PFSK-1 (cell line): ENCODE measurements around the gene CACNB3.

Source experiments
- FOXP2 ChIP-seq: optimal IDR thresholded peaks from 2 replicates; pipeline ENCODE3; 2011; ENCODE audit warnings: borderline replicate concordance, control low read depth, inconsistent platforms; ENCODE audit not compliant: insufficient read depth; ENCODE audit errors: extremely low read length, extremely low read depth
- POLR2AphosphoS5 ChIP-seq: IDR thresholded peaks from 2 replicates; pipeline ENCODE4 v1.6.1; 2012; ENCODE audit warnings: low read depth, mild to moderate bottlenecking, control low read depth, low read length, moderate library complexity
- SIN3A ChIP-seq: IDR thresholded peaks from 2 replicates; pipeline ENCODE4 v1.6.1; 2012; ENCODE audit warnings: mild to moderate bottlenecking, low read length, moderate library complexity, borderline replicate concordance; ENCODE audit not compliant: insufficient read depth
- TAF1 ChIP-seq: IDR thresholded peaks from 2 replicates; pipeline ENCODE4 v1.6.1; 2012; ENCODE audit warnings: low read length, control low read depth, borderline replicate concordance; ENCODE audit not compliant: insufficient read depth
- TF ChIP-seq, protein P1 (sequence below), 2 experiments: IDR thresholded peaks; 2 replicates each; pipeline versions ENCODE4 v1.6.1 to v1.8.0; 2011 to 2012; ENCODE audit warnings: low read depth in 2 of 2, low read length in 2 of 2, control low read depth in 1 of 2, inconsistent platforms in 1 of 2, mild to moderate bottlenecking in 1 of 2, moderate library complexity in 1 of 2; ENCODE audit not compliant: insufficient read depth in 1 of 2

Gene CACNB3

DNA sequence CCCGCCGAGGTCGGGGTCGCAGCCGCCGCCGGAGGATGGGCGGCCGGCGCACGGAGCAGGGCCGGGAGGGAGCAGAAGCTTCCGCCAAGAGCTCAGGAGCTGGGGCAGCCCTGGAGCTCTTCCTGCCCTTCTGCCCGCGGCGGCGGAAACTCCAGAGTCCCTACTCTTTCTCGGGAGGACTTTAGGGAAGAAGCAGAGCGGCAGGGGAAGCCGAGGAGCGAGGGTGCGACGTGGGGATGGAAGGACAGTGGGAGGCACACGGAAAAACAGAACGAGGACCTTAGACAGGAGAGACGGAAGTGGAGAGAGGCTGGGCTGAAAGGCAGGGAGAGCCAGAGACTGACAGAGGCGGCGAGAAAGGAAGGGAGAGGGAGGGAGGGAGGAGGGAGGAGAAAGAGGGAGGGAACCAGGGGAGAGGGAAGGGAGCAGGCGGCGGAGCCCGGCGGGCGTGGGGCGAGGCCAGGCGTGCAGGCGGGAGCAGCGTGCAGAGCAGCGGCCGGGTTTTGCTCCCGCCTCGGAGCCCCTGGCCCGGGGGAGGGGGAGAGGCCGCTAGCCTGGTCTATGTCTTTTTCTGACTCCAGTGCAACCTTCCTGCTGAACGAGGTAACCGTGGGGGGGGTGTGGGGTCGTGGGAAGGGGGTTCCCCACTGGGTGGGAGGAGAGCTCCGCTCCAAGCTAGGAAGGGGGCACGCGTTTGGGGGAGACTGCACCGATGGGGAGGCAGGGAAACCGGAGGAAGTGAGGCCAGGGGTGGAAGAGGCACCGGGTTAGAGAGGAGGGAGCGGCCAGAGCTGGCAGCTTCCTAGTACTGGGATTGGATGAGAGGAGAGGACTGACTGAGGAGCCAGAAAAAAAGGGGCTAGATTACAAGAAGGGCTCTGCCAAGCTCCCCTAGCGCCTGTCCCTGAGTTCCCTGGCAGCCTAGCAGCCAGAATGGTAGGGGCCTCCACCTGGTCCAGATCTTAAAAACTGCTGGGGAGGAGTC lies 2.9 kb upstream of the CACNB3 start:
- TF ChIP-seq, protein P1, sequence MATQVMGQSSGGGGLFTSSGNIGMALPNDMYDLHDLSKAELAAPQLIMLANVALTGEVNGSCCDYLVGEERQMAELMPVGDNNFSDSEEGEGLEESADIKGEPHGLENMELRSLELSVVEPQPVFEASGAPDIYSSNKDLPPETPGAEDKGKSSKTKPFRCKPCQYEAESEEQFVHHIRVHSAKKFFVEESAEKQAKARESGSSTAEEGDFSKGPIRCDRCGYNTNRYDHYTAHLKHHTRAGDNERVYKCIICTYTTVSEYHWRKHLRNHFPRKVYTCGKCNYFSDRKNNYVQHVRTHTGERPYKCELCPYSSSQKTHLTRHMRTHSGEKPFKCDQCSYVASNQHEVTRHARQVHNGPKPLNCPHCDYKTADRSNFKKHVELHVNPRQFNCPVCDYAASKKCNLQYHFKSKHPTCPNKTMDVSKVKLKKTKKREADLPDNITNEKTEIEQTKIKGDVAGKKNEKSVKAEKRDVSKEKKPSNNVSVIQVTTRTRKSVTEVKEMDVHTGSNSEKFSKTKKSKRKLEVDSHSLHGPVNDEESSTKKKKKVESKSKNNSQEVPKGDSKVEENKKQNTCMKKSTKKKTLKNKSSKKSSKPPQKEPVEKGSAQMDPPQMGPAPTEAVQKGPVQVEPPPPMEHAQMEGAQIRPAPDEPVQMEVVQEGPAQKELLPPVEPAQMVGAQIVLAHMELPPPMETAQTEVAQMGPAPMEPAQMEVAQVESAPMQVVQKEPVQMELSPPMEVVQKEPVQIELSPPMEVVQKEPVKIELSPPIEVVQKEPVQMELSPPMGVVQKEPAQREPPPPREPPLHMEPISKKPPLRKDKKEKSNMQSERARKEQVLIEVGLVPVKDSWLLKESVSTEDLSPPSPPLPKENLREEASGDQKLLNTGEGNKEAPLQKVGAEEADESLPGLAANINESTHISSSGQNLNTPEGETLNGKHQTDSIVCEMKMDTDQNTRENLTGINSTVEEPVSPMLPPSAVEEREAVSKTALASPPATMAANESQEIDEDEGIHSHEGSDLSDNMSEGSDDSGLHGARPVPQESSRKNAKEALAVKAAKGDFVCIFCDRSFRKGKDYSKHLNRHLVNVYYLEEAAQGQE (IDR thresholded peaks at IDR 0.05; ENCODE audit: insufficient read depth in 1 of 2, low read depth in 2 of 2, low read length in 2 of 2) = peak in 1 of 2 experiments; percentile 33; a peak in 1 of 4 replicates
- TF ChIP-seq SIN3A (0 out of 2 replicates have a peak, but pooled peaks have one; percentile 35), TAF1 (peak; percentile 84), POLR2AphosphoS5 (peak; percentile 89), FOXP2 (peak; percentile 37)

GRCh38 chr12:48816143-48816854 lies 2.0 kb upstream of the CACNB3 start:
- TF ChIP-seq SIN3A (no peak), TAF1 (no peak), FOXP2 (no peak), POLR2AphosphoS5 (no peak)
- TF ChIP-seq, protein P1 (IDR thresholded peaks at IDR 0.05; ENCODE audit: insufficient read depth in 1 of 2, low read depth in 2 of 2, low read length in 2 of 2) = no peak

DNA sequence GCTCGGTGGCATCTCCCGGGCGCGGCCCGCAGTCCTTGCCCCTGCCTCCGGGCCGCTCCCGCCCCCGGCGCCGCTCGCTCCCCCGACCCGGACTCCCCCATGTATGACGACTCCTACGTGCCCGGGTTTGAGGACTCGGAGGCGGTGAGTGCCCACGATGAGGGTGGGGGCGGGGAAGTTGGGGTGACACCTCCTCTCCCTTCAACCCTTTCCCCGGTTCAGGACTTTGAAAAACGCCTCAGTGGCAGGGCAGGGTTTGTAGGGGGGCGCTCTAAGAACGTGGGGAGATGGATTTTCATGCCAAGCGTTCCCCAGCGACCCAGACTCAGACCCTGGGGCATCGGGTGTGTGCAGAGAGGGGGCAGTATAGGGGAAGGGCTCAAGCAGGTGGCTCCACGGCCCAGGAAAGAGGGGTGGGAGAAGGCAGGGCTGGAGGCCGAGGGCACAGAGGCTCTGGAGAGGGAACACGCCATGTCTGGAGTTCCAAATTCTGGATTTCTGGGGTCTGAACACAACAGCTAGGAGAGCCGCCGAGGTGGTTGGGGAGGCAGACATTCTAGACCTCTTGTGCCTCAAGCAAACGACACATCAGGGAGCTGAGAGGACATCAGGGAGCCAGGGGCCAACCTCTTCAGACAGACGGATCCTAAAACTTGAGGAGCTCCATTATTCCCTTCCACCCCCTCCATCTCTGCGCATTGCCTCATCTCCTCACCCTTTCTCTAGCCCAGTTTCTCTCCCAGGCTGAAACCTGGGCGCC lies 715 bp downstream of the CACNB3 start:
- TF ChIP-seq TAF1 = no peak

DNA sequence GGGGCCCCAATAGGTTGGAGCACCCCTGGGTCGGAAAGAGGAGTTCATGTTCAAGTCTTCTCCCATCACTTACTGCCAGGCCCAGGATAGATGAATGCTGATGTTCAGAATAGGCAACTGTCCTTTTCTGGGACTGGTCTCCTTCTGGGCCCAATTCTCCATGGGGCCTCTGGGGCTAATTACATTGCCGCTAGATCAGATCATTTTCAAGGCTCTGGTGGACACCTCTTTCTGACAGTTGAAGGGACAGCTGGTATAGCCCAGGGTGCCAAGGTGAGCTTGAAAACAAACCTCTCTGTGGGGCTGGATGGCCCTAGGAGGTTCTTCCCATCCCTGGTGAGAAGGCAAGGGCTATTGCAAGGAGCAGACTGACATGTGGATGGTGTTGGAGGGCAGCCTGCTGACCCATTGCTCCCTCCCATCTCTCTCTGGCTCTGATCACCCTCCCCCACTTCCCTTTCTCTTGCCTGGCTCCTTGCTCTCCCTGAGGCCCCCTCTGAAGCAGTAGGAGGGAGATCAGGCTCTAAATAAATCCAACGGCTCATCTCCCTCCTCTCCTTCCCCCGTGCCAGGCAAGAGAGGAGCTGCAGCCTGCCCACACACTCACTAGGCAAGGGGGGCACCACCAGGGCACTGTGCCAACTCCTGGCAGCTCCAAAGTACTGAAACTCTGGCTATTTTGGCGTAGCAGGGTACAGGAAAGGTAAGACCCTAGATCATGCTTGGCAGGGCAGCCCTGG lies 1.9 kb downstream of the CACNB3 start:
- TF ChIP-seq, protein P1 (IDR thresholded peaks at IDR 0.05; ENCODE audit: insufficient read depth in 1 of 2, low read depth in 2 of 2, low read length in 2 of 2) = no peak
- TF ChIP-seq SIN3A = no peak
- no peak for TF ChIP-seq POLR2AphosphoS5
- TF ChIP-seq FOXP2 = no peak
- TF ChIP-seq TAF1 = no peak

GRCh38 chr12:48822139-48822538 lies 3.8 kb downstream of the CACNB3 start:
- TF ChIP-seq POLR2AphosphoS5 = no peak
- no peak for TF ChIP-seq SIN3A
- TF ChIP-seq TAF1 = no peak
